ENCODE data around the gene SUMO2. TPM values are rescaled to one million over a fixed set of nuclear protein-coding genes. Genes with fewer than 3 reads are reported as not detected.
"Not testable (repeated sequence)": the region's sequence is repeated elsewhere in the genome, so short reads cannot be mapped to it uniquely, and the experiment has no call there.

SUMO2 gene
- 100 to 1,000 TPM; 235 to 254 TPM for total RNA-seq
- long read RNA-seq, transcript SUMO2-202 (4 exons, 3,190 nt), result major isoform, 122 of 135 reads
- long read RNA-seq, transcript SUMO2-203 (4 exons, 490 nt), result minor isoform, 5 of 135 reads
- long read RNA-seq, partial matches to known transcripts, result 3 of 135 reads
- long read RNA-seq, other reads (novel, unspliced or antisense), result 5 of 135 reads

DNA sequence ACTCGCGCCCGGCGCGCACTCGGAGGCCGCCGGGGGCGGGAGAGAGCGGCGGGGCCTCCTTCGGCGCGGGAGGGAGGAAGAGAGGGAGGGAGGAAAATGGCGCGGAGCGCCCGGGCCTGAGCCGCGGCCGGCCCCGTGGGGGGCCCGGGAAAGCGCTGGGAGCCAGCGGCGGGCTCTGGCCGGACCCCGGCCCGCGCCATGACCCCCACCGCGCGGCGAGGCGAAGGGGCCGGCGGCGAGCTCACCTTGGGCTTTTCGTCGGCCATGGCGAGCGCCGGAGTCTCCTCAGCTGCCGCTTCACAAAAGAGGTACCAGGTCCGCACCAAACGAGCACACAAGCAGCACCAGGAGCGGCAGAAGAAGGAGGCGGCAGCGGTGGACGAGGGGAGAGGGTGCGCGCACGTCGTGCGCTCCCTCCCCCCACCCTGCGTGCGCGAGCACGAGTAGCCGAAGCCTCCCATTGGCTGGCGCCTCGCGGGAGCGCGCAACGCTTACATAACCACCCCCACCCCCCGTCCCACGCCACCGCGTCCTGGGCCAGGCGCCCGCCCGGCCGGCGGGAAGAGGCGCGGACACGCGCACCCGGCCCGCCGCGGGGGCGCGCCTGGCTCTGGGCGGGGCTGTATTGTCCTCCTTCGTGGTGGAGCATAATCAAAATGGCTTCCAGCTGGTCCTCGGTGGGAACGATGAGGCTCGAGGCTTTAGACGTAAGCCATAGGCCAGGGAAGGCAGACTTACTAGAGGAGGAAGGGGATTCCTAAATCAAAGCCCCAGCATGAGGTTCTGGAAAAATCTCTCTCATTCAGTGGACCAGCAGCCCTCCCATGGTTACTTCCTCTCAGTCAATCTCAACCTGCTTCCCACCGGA lies at the start of gene SUMO2:
Gene SUMO2 (minus strand): TSS at position 391 of the 868 bp plus-strand sequence. CDS start 125 bp downstream, at position 266.
- peak; percentile 93 for ATAC-seq
- peak; percentile 94 to 97 for DNase-seq
- intact Hi-C loops (cut with DNase I, micrococcal nuclease), result no loop called here

GRCh38 chr17:75231741-75232464 lies 49.1 kb upstream of the SUMO2 start:
- intact Hi-C loops (cut with DNase I, micrococcal nuclease), result no loop called here
- ATAC-seq (no peak), DNase-seq (no peak)

GRCh38 chr17:75231071-75231470 lies 48.3 kb upstream of the SUMO2 start:
- ATAC-seq, result no peak
- DNase-seq, result no peak
- intact Hi-C loops (cut with DNase I, micrococcal nuclease), result no loop called here

DNA sequence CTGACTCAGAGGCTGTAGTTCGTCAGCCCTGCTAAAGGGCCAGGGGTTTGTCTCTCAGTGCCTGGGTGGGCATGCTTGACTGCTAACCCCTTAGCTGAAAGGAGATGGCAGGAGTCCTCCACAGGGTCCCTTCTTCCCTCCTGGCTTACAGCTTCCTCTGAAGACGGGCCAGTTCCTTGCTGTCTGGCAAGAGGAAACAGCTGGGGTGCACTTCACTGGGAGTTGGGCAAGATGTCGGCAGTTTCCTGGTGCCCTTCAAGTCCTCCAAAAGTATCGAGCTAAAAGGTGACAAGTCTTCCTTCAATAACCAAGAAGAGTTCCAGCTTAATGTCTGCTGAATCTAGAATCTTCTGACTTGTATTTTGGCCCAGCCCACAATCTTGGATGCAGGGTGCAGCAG lies 46.1 kb upstream of the SUMO2 start:
- intact Hi-C loops (cut with DNase I, micrococcal nuclease), result no loop called here
- peak; percentile 18 for ATAC-seq

DNA sequence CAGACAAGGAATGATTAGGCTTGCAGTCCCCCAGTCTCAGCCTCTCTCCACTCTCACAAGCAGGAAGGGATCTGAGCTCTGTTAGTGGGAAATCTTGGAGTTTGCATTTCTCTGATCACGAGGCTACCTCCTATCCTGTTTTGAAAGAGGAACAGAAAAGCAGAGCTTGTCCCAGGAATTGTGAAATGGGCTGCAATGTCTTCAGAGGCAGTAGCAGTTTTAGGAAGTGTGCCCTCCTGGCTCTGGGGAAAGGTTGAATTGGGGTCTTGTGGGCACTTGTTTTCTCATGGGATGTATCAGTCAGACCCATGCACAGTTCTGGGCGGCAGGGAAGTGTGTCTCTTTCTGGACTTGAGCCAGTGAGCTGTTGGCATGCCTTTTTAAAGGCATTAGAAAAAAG lies 45.5 kb upstream of the SUMO2 start:
- DNase-seq, result no peak
- ATAC-seq, result peak; percentile 68
- intact Hi-C loops (cut with DNase I, micrococcal nuclease), result no loop called here

More for the DNA sequence above, 46.1 kb upstream of the SUMO2 start:
- no peak for DNase-seq

GRCh38 chr17:75227729-75228128 lies 45.0 kb upstream of the SUMO2 start:
- ATAC-seq (no peak), DNase-seq (no peak)
- intact Hi-C loops (cut with DNase I, micrococcal nuclease), result no loop called here

DNA sequence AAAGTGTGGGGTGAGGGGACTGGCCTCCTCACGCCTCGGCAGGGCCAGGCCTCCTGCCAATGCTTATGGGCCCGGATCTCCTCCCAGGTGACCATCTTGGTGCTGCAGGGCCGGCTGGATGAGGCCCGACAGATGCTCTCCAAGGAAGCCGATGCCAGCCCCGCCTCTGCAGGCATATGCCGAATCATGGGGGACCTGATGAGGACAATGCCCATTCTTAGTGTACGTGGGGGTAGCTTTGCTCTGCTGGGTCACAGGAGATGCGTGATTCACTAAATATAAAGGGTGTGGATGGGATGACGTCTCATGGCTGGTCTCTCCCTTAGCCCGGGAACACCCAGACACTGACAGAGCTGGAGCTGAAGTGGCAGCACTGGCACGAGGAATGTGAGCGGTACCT lies 42.3 kb upstream of the SUMO2 start:
- no peak for ATAC-seq
- no peak for DNase-seq
- intact Hi-C loops (cut with DNase I, micrococcal nuclease), result no loop called here

DNA sequence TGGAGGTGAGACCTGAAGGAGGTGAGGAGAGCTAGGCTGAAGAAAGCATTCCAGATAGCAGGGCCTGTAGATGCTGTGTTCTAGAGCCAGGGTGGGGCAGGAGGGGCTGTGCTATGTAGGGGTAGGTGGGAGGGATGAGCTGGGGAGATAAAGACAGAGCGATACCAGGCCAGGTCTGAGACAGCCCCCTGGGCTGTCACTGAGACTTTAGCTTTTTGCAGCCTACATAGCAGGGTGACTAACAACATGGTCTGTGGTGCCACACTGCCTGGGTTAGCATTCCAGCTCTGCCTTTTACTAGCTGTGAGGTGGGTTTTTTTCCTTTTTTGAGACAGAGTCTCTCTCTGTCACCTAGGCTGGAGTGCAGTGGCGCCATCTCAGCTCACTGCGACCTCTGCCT lies 37.1 kb upstream of the SUMO2 start:
- DNase-seq (no peak), ATAC-seq (no peak)
- intact Hi-C loops (cut with DNase I, micrococcal nuclease), result no loop called here

- no peak for ATAC-seq
- DNase-seq, result no peak
- intact Hi-C loops (cut with DNase I, micrococcal nuclease), result no loop called here
Observed at GRCh38 chr17:75218131-75218530, 35.4 kb upstream of the SUMO2 start.

DNA sequence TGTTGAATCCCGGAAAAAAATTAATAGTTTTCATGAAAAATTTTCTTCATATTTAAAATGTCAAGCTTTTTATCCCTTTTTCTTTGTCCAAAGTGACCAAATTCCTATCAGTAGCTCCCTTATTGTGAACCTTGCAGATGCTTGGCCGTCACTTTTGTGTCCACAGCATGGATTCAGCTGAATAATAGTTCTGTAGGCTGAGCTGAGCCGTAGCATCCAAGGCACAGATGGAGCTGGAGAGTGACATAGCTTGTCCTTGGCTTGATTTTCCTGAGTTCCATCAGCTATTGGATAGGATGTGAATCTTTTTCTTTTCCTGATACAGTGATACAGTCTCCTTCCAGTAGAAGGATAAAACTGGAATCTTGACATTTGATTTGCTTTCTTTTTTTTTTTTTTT lies 26.3 kb upstream of the SUMO2 start:
- DNase-seq (no peak), ATAC-seq (no peak)
- intact Hi-C loops (cut with DNase I, micrococcal nuclease), result loop anchor here in 1 of 2 donors (10.0 kb wide), 1 partner anchor 94 kb away; no protein-coding TSS in a partner anchor

DNA sequence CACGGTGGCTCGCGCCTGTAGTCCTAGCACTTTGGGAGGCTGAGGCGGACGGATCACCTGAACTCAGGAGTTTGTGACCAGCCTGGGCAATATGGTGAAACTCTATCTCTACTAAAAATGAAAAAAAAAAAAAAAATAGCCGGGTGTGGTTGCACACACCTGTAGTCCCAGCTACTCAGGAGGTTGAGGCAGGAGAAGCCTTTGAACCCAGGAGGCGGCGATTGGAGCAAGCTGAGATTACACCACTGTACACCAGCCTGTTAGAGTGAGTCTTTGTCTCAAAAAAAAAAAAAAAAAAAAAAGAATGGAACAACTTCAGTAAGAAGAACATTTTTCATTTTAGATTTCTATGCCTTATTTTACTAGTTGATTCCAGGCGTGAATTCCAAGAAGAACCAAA lies 25.4 kb upstream of the SUMO2 start:
- ATAC-seq (no peak), DNase-seq (no peak)
- intact Hi-C loops (cut with DNase I, micrococcal nuclease), result loop anchor here in 1 of 2 donors (10.0 kb wide), 1 partner anchor 93 kb away; no protein-coding TSS in a partner anchor

DNA sequence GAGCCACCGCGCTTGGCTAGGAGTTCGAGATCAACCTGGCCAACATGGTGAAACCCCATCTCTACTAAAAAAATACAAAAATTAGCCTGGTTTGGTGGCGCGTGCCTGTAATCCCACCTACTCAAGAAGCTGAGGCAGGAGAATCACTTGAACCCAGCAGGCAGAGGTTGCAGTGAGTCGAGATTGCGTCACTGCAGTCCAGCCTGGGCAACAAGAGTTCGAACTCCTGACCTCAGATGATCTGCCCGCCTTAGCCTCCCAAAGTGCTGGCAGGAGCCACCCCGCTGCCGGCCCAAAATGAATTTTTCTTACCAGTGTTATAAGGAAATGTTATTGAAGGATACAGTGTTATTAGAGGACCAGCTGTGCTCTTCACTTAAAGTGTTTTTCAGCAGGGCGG lies 25.0 kb upstream of the SUMO2 start:
- ATAC-seq, result no peak
- intact Hi-C loops (cut with DNase I, micrococcal nuclease), result loop anchor here in 1 of 2 donors (10.0 kb wide), 1 partner anchor 93 kb away; no protein-coding TSS in a partner anchor

GRCh38 chr17:75207050-75207407 lies 24.3 kb upstream of the SUMO2 start:
- not testable (repeated sequence) for ATAC-seq, DNase-seq
- intact Hi-C loops (cut with DNase I, micrococcal nuclease), result loop anchor here in 1 of 2 donors (10.0 kb wide), 1 partner anchor 92 kb away; no protein-coding TSS in a partner anchor

More for the DNA sequence above, 25.0 kb upstream of the SUMO2 start:
- no peak for DNase-seq

DNA sequence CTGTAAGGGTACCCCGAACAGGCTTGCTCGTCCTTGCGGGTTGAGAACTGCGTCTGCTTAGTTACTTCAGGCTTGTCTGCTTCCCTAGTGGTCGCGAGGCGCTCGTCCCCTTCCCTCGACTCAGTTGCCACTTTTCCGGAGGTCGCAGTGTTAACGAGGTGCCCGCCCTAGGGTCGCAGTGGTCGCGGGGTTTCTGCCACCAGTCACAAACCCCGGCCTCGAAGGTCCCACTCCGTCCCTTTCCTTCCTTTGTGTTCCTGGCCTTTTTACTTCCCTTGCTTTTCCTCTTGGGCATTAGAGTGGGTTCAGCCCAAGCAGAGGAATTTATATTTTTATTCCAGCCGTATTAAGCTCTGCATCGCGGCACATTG lies 23.0 kb upstream of the SUMO2 start:
- intact Hi-C loops (cut with DNase I, micrococcal nuclease), result loop anchor here in 1 of 2 donors (10.0 kb wide), 1 partner anchor 91 kb away; no protein-coding TSS in a partner anchor
- ATAC-seq (no peak), DNase-seq (no peak)

DNA sequence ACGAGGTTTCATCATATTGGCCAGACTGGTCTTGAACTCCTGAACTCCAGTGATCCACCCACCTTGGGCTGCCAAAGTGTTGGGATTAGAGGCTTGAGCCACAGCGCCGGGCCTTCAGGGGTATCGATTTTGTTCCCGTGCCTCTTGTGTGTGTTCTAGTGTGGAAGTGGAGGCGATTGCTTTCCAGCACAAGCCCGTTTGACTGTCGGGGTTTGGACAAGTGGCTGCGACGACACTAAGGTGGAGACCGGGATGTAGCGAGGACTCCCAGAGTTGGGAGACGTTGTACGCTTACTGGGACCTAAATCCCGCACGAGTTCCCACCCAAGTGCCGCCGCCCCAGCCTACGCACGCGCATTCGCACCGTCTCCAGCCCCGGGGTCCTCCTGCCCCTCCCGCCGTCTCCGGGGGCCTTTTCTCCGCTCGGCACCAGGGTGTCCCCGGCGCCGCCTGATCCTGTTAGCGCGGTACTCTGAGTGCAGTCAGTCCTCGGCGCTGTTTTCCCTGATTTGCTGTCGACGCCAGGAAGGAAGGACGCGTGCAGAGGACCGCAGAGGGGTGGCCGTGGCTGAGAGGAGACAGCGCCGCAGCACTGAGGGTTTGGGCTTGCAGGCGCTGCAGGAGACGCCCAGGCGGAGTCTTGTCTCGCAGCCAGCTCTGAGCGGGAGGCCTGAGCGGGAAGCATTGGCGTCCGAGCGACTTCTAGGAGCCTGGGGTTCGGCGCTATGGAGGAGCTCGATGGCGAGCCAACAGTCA lies 22.5 kb upstream of the SUMO2 start, which contains the start of gene NUP85:
Gene NUP85 (plus strand): TSS at position 643 of the 756 bp plus-strand sequence. CDS start 83 bp downstream, at position 726.
- peak; percentile 92 to 96 for DNase-seq
- intact Hi-C loops (cut with DNase I, micrococcal nuclease), result loop anchor here in 1 of 2 donors (10.0 kb wide), 1 partner anchor 90 kb away; no protein-coding TSS in a partner anchor
- peak; percentile 91 for ATAC-seq

DNA sequence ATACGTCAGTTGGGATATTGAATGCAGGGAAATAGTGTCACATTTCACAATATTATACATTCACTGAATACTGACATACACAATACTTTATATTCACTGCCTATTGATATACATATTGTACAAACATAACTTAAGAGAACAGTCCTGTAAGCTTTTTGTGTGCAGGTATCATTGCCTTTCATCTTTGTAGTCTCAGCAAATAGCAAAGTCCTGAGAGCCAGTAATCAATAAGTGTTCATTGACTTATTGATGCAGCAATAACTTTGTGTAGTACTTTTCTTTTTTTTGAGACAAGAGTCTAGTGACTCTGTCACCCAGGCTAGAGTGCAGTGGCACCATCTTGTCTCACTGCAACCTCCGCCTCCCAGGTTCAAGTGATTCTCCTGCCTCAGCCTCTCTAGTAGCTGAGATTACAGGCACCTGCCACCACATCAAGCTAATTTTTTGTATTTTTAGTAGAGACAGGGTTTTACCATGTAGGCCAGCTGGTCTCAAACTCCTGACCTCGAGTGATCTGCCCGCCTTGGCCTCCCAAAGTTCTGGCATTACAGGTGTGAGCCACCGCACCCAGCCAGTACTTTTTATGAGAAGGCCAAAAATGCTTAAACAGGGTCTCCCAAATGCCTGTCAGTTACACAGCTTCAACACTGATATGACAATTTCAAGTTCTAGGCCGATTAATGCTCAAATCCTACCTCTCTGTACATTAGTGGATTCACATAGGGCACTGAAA lies 17.3 kb upstream of the SUMO2 start:
- intact Hi-C loops (cut with DNase I, micrococcal nuclease), result loop anchor here in 1 of 2 donors (10.0 kb wide), 1 partner anchor 85 kb away; no protein-coding TSS in a partner anchor
- ATAC-seq (no peak), DNase-seq (no peak)

- DNase-seq, result no peak
- ATAC-seq, result no peak
- intact Hi-C loops (cut with DNase I, micrococcal nuclease), result no loop called here
Observed at GRCh38 chr17:75194879-75195278, 12.1 kb upstream of the SUMO2 start.

- ATAC-seq (no peak), DNase-seq (no peak)
- intact Hi-C loops (cut with DNase I, micrococcal nuclease), result no loop called here
Observed at GRCh38 chr17:75191584-75191983, 8.8 kb upstream of the SUMO2 start.

All from left colon (tissue), 2 donors.